Measurements from ENCODE around the gene CADPS2.

Gene CADPS2

GRCh38 chr7:122448893-122449589 lies 437.2 kb downstream of the CADPS2 start:
- no peak overlapping the region for H3K27ac Mint-ChIP-seq
- no peaks in the 10 kb centered on the region for H3K4me1 Mint-ChIP-seq (ENCODE audit: low read depth)
- no peaks in the 10 kb centered on the region for H3K9me3 Mint-ChIP-seq
- no peak overlapping the region for H3K4me3 Mint-ChIP-seq
- no peaks in the 10 kb centered on the region for H3K36me3 Mint-ChIP-seq (ENCODE audit: low read depth)
- intact Hi-C loops (cut with micrococcal nuclease): no loop called here
- H3K27me3 Mint-ChIP-seq: no peaks in the 10 kb centered on the region

- no peaks in the 10 kb centered on the region for H3K4me1 Mint-ChIP-seq (ENCODE audit: low read depth)
- no peaks in the 10 kb centered on the region for H3K36me3 Mint-ChIP-seq (ENCODE audit: low read depth)
- no peaks in the 10 kb centered on the region for H3K27me3 Mint-ChIP-seq
- H3K27ac Mint-ChIP-seq: no peak overlapping the region
- intact Hi-C loops (cut with micrococcal nuclease): no loop called here
- H3K4me3 Mint-ChIP-seq: no peak overlapping the region
- no peaks in the 10 kb centered on the region for H3K9me3 Mint-ChIP-seq
These were observed 443.3 kb downstream of the CADPS2 start for GRCh38 chr7:122442929-122443328.

GRCh38 chr7:122438492-122438891 lies 447.8 kb downstream of the CADPS2 start:
- Mint-ChIP-seq H3K4me1 (ENCODE audit: low read depth) (no peaks in the 10 kb centered on the region), H3K27me3 (no peaks in the 10 kb centered on the region), H3K36me3 (ENCODE audit: low read depth) (no peaks in the 10 kb centered on the region), H3K9me3 (no peaks in the 10 kb centered on the region), H3K4me3 (no peak overlapping the region), H3K27ac (no peak overlapping the region)
- intact Hi-C loops (cut with micrococcal nuclease): no loop called here

- intact Hi-C loops (cut with micrococcal nuclease): no loop called here
- H3K4me3 Mint-ChIP-seq: no peak overlapping the region
These were observed 448.3 kb downstream of the CADPS2 start for GRCh38 chr7:122438006-122438405.

GRCh38 chr7:122433765-122434164 lies 452.5 kb downstream of the CADPS2 start:
- no peaks in the 10 kb centered on the region for H3K4me1 Mint-ChIP-seq (ENCODE audit: low read depth)
- H3K9me3 Mint-ChIP-seq: no peaks in the 10 kb centered on the region
- H3K4me3 Mint-ChIP-seq: no peak overlapping the region
- intact Hi-C loops (cut with micrococcal nuclease): no loop called here
- no peak overlapping the region for H3K27ac Mint-ChIP-seq
- H3K27me3 Mint-ChIP-seq: no peaks in the 10 kb centered on the region
- H3K36me3 Mint-ChIP-seq (ENCODE audit: low read depth): no peaks in the 10 kb centered on the region

More at GRCh38 chr7:122438006-122438405, 448.3 kb downstream of the CADPS2 start:
- Mint-ChIP-seq H3K27me3 (no peaks in the 10 kb centered on the region), H3K27ac (no peak overlapping the region), H3K4me1 (ENCODE audit: low read depth) (no peaks in the 10 kb centered on the region), H3K9me3 (no peaks in the 10 kb centered on the region), H3K36me3 (ENCODE audit: low read depth) (no peaks in the 10 kb centered on the region)

GRCh38 chr7:122430710-122431109 lies 455.6 kb downstream of the CADPS2 start:
- intact Hi-C loops (cut with micrococcal nuclease): no loop called here
- no peak overlapping the region for H3K4me3 Mint-ChIP-seq
- H3K4me1 Mint-ChIP-seq (ENCODE audit: low read depth): no peaks in the 10 kb centered on the region
- H3K27me3 Mint-ChIP-seq: no peaks in the 10 kb centered on the region
- no peak overlapping the region for H3K27ac Mint-ChIP-seq
- no peaks in the 10 kb centered on the region for H3K36me3 Mint-ChIP-seq (ENCODE audit: low read depth)
- no peaks in the 10 kb centered on the region for H3K9me3 Mint-ChIP-seq

- Mint-ChIP-seq H3K9me3 (no peaks in the 10 kb centered on the region), H3K36me3 (ENCODE audit: low read depth) (no peaks in the 10 kb centered on the region), H3K4me3 (no peak overlapping the region), H3K27me3 (no peaks in the 10 kb centered on the region), H3K4me1 (ENCODE audit: low read depth) (no peaks in the 10 kb centered on the region), H3K27ac (no peak overlapping the region)
- intact Hi-C loops (cut with micrococcal nuclease): no loop called here
These were observed 456.3 kb downstream of the CADPS2 start for GRCh38 chr7:122429926-122430325.

- no peaks in the 10 kb centered on the region for H3K9me3 Mint-ChIP-seq
- no peaks in the 10 kb centered on the region for H3K27me3 Mint-ChIP-seq
- no peaks in the 10 kb centered on the region for H3K4me1 Mint-ChIP-seq (ENCODE audit: low read depth)
- intact Hi-C loops (cut with micrococcal nuclease): no loop called here
- no peaks in the 10 kb centered on the region for H3K36me3 Mint-ChIP-seq (ENCODE audit: low read depth)
- no peak overlapping the region for H3K4me3 Mint-ChIP-seq
- no peak overlapping the region for H3K27ac Mint-ChIP-seq
These were observed 460.5 kb downstream of the CADPS2 start for GRCh38 chr7:122425731-122426130.

- Mint-ChIP-seq H3K9me3 (no peaks in the 10 kb centered on the region), H3K36me3 (ENCODE audit: low read depth) (no peaks in the 10 kb centered on the region), H3K27me3 (no peaks in the 10 kb centered on the region), H3K4me1 (ENCODE audit: low read depth) (no peaks in the 10 kb centered on the region), H3K27ac (no peak overlapping the region), H3K4me3 (no peak overlapping the region)
- intact Hi-C loops (cut with micrococcal nuclease): no loop called here
These were observed 462.7 kb downstream of the CADPS2 start for GRCh38 chr7:122423591-122423990.

GRCh38 chr7:122416336-122416735 lies 469.9 kb downstream of the CADPS2 start:
- Mint-ChIP-seq H3K9me3 (no peaks in the 10 kb centered on the region), H3K27me3 (no peaks in the 10 kb centered on the region), H3K4me3 (no peak overlapping the region), H3K36me3 (ENCODE audit: low read depth) (no peaks in the 10 kb centered on the region), H3K27ac (no peak overlapping the region), H3K4me1 (ENCODE audit: low read depth) (no peaks in the 10 kb centered on the region)
- intact Hi-C loops (cut with micrococcal nuclease): no loop called here

GRCh38 chr7:122415510-122415909 lies 470.8 kb downstream of the CADPS2 start:
- no peaks in the 10 kb centered on the region for H3K4me1 Mint-ChIP-seq (ENCODE audit: low read depth)
- H3K4me3 Mint-ChIP-seq: no peak overlapping the region
- no peaks in the 10 kb centered on the region for H3K27me3 Mint-ChIP-seq
- no peaks in the 10 kb centered on the region for H3K9me3 Mint-ChIP-seq
- H3K36me3 Mint-ChIP-seq (ENCODE audit: low read depth): no peaks in the 10 kb centered on the region
- no peak overlapping the region for H3K27ac Mint-ChIP-seq
- intact Hi-C loops (cut with micrococcal nuclease): no loop called here

GRCh38 chr7:122413339-122413738 lies 472.9 kb downstream of the CADPS2 start:
- no peaks in the 10 kb centered on the region for H3K9me3 Mint-ChIP-seq
- H3K4me3 Mint-ChIP-seq: no peak overlapping the region
- no peaks in the 10 kb centered on the region for H3K27me3 Mint-ChIP-seq
- no peaks in the 10 kb centered on the region for H3K4me1 Mint-ChIP-seq (ENCODE audit: low read depth)
- intact Hi-C loops (cut with micrococcal nuclease): no loop called here
- no peaks in the 10 kb centered on the region for H3K36me3 Mint-ChIP-seq (ENCODE audit: low read depth)
- no peak overlapping the region for H3K27ac Mint-ChIP-seq

GRCh38 chr7:122412883-122413282 lies 473.4 kb downstream of the CADPS2 start:
- Mint-ChIP-seq H3K9me3 (no peaks in the 10 kb centered on the region), H3K4me1 (ENCODE audit: low read depth) (no peaks in the 10 kb centered on the region), H3K36me3 (ENCODE audit: low read depth) (no peaks in the 10 kb centered on the region), H3K4me3 (no peak overlapping the region), H3K27ac (no peak overlapping the region), H3K27me3 (no peaks in the 10 kb centered on the region)
- intact Hi-C loops (cut with micrococcal nuclease): no loop called here

GRCh38 chr7:122412441-122412840 lies 473.8 kb downstream of the CADPS2 start:
- H3K27me3 Mint-ChIP-seq: no peaks in the 10 kb centered on the region
- H3K27ac Mint-ChIP-seq: no peak overlapping the region
- H3K4me3 Mint-ChIP-seq: no peak overlapping the region
- no peaks in the 10 kb centered on the region for H3K4me1 Mint-ChIP-seq (ENCODE audit: low read depth)
- no peaks in the 10 kb centered on the region for H3K9me3 Mint-ChIP-seq
- intact Hi-C loops (cut with micrococcal nuclease): no loop called here
- no peaks in the 10 kb centered on the region for H3K36me3 Mint-ChIP-seq (ENCODE audit: low read depth)

GRCh38 chr7:122407195-122407594 lies 479.1 kb downstream of the CADPS2 start:
- no peak overlapping the region for H3K27ac Mint-ChIP-seq
- intact Hi-C loops (cut with micrococcal nuclease): no loop called here
- H3K4me1 Mint-ChIP-seq (ENCODE audit: low read depth): no peaks in the 10 kb centered on the region
- H3K4me3 Mint-ChIP-seq: no peak overlapping the region
- no peaks in the 10 kb centered on the region for H3K36me3 Mint-ChIP-seq (ENCODE audit: low read depth)
- no peaks in the 10 kb centered on the region for H3K9me3 Mint-ChIP-seq
- no peaks in the 10 kb centered on the region for H3K27me3 Mint-ChIP-seq
